SK-N-DZ (cell line): ENCODE measurements around the gene CHST11.

ENCODE experiments used
- DNase-seq: peaks from one replicate; pipeline ENCODE4 v3.0.0-alpha.2; 2015; ENCODE audit warnings: low spot score

The CHST11 gene

DNA sequence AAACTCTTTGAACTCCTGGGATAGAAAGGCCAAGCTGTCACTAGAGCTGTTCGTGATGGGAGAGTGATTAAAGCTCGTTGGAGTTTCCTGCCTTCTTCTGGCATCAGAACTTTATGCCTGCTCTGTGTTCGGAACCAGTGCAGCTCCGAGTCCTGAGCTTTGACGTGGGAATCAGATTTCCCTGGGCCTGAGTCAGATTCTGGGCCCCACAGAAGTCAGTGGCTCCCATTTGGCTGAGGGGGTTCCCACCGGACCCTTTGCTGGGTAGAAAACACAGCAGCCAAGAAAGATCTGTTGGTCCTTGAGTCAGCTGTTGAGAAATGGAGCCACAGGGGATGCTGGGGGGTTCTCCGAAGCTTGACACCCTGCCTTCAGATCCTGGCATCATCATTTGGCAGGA, 238.0 kb downstream of the CHST11 start:
- DNase-seq = no peak

DNA sequence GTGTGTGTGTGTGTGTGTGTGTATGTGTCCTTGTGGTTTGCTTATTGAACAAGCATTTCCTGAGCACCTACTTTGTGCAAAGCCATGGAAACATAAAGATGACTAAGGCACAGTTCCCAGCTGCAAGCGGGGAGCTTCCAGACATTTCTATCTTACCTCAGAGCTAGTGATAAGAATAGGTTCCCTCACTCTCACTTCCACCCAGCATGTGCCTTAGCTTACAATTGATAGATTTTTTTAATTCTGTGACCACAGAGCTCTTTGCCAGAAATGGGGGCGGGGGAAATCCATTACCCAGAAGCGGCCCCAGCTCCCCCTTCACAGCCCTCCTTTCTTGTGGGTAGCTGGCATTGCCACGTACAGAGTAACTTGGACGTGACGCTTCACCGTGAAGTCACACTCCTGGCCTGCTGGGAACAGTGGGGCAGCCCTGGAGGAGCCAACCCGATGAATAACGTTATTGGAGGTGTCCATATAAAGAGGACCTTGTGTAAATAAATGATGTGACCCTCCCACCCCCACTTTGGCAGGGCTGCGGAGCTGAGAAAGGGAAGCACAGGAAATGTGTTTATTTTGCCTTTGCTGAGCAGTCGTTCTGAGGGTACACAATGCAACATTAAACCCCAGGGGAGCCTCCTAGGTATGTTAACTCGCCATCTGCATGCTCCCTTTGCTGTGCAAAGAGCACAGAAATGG, 238.9 kb downstream of the CHST11 start:
- no peak for DNase-seq

DNA sequence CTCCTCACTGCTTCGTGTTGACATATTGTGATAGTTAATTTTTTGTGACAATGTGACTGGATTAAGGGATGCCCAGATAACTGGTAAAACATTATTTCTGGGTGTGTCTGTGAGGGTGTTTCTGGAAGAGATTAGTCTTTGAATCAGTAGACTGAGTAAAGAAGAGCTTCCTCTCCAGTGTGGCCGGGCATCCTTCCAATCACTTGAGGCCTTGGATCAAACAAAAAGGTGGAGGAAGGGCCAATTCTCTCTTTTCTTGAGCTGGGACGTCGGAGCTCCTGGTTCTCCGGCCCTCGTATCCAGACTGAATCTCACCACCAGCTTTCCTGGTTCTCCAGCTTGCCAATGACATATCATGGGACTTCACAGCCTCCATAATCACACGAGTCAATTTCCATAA, 240.4 kb downstream of the CHST11 start:
- no peak for DNase-seq

DNA sequence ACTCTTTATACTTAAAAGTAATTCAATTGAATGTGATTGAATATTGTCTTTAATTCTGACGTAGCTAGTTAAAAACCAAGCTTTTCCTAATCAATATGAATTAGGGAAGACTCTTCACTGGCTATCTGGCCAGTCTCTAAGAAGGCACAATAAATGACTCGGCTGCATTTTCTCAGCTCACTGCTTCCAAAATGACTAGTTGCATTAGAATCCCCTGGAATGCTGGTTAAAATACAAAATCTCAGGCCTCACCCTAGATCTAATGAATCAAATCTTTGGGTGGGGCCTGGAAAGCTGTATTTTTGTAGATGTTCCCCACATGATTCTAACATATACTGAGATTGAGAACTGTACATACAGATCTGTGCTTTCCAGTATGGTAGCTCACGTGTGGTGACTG, 242.1 kb downstream of the CHST11 start:
- no peak for DNase-seq

DNA sequence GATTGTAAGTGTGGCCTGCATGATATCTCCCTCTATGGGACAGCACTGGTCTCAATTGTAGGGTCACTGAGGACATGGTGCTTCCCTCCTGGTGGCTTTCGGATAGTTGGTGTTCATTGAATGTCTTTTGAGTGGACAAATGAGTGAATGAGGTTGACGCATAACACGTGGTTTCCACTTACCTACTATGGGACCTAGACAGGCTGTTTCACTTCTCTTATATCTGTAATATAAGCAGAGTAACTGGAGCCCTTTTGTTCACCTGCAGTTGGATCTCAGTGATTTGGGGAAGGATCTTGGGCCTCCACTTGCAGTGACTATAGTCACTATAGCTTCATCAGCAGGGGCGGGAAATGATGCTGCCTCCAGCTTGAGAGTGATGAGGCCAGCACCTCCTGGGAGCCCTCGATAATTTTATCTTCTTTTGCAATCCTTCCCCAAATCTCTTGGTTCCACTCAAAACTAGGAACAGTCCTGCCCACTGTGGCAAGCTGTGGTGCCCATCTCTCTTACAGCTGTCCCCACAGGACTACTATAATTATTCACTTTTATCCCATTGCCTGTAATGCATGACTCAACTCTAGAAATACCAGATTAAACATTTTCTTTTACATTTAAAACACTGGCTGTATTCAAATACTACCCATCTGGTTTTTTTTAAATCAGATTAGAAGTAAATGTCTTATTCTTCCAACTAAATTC, 242.9 kb downstream of the CHST11 start:
- no peak for DNase-seq

DNA sequence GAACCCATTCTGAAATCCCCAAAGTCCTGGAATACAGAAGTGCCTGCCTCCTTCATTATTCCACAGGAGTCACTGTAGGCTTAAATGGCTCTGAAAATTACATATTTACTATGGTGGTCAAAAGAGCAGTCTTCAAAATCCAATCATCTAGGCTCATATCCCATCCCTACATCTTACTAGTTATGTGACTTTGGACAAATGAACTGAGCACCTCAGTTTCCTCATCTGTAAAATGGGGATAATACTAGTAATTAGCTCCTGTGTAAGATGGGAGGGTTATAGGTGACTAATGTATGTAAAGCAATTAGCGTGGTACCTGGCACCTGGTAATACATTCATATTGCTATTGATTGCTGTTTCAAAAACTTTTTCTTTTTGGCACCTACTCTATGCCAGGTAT, 243.6 kb downstream of the CHST11 start:
- DNase-seq = no peak

DNA sequence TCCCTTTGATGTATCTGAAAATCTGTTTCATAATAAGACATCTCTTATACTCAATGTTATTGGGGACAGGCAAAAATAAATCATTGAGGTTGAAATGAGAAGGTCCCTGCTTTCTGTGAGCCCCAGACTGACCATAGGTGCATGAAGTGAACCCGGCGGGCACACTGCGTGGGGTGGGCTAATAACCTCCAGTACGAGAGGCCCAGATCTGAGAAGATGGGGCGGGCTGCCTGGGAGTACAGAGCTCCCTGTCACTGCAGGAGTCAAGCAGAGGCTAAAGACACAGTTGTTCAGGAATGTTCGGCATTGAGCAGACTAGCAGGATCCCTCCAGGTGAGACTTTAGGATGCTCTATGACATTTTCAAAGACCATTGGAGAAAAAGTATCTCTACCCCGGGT, 244.6 kb downstream of the CHST11 start:
- no peak for DNase-seq

DNA sequence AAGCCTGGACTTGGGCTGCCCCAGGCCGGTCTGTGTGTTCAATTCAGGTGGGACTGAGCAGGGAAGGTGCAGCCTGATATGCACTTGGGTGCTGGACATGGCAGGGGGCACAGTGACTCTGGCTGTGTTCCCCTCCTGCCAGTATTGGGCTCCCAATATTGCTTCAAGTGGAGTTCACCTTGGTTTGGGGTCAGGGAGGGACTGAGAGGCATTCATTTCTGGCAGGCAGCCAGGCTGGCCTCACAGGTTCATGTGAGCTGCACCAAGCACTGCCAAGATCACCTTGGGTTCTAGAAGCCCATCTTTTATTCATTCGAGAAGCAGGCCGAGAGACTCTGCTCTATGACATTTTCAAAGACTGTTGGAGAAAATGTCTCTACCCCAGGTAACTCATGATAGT, 245.0 kb downstream of the CHST11 start:
- no peak for DNase-seq

DNA sequence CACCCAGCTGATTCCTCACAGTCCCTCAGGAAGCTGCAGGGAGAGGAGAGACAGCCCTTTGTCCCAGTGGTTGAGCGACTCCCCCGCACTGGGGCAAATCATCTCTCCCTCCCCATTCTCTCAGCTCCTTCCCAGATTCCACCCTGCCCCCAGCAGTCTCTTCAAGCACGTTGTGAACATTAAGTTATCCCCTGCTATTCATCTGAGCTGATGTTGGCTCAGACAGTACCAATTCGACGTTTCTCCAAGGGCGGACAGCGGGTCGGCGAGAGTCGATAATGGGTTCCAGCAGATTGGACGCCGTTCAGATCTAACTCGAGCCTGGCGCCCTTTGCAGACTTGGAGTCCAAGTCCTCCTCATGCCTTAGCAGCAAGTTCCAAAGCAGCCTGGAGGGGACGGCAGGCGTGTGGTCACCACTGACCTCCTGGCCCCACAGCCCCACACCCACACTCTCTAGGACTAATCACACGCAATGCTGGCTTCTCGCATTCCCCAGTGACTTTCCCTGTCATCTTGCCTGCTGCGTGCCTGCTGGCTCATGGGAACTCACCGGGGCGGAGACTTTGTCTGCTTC, 245.9 kb downstream of the CHST11 start:
- DNase-seq = no peak

DNA sequence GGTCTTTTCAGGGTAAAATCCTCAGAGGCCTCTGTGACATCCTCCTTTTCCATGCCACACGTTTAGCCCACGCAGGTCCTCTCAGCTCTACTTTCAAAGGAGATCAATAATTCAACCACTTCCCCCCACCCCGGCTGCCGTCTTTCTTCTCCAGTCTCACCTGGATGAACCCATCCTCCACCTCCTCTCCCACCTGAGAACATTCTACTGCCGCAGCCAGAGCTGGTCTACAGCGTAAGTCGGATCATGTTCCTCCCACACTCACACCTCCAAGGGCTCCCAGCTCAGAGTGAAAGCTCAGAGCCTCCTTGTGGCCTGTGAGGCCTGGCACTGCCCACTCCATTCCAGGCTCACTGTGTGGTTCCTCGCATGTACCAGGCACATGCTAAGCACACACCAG, 246.6 kb downstream of the CHST11 start:
- no peak for DNase-seq

DNA sequence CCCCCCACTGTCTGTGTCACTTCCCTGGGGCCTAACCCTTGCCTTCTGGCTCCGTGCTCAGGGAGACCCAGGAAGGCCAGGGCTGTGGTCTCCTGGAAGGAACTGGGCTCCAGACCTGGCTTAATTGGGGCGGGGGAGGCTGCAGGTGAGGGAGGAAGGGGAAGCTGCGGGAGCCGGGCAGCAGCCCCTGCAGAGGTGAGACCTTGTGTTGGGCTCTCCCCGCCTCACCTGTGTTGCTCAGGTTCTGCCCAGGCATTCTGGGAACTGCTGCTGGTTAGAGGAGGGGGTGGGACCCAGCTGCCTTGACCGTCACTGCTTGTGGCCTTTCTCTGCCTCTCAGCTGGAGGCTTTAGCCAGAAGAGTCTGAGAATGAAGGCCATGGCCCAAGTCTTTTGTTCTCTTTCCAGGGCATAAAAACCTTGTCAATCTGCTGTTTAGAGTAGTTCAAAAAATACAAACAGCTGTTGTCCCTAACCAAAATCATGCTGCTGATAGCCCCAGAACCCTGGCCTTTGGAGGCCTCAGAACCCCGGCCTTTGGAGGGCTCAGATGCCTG, 247.6 kb downstream of the CHST11 start:
- DNase-seq = no peak

DNA sequence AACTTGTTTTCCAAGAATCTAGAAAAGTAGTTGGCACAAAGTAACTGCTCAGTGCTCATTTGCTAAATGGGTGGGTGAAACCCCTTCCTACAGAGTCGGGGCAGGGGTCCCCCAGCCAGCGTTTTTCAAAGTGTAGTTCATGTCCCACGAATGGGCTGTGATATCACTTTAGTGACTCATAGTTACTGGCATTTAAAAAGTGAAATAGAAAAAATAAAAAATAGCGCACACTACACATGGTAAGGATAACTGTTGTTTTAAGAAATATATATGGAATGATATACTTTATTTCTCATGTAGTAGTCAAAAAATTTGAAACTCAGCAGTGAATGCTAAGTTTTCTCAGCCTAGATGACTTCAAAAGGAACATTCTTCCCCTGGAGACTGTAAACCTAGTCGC, 250.4 kb downstream of the CHST11 start:
- no peak for DNase-seq

DNA sequence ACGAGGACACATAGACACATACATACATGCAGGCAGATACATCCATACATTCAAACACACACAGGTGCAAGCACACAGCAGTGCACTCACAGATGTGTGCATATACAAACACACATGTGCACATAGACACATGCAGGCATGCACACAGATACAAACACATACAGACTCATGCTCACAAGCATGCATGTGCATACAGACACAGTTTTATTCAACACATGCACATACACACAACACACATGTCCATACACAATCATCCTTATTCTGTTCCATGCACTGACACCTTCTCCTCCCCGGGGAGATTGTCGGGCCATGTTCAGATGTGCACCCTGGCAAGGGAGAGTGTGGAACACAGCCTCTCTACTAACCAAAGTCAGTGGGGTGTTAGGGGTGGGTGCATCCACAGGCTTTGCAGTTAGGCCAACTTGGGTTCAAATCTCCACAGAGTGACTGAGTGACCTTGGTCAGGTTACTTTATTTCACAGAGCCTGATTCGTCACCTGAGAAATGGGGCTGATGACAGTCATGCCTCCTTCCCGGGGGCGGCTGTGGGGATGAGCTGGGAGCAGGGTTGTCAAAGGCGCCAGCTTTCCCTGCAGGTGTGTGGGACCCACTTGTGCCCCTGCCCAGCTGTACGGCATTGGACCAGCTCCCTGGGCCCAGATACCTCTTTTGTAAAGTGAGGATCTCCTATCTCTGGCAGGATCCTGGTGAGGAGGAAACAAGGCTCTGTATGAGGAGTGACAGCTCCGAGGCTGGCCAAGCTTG, 251.2 kb downstream of the CHST11 start:
- no peak for DNase-seq

DNA sequence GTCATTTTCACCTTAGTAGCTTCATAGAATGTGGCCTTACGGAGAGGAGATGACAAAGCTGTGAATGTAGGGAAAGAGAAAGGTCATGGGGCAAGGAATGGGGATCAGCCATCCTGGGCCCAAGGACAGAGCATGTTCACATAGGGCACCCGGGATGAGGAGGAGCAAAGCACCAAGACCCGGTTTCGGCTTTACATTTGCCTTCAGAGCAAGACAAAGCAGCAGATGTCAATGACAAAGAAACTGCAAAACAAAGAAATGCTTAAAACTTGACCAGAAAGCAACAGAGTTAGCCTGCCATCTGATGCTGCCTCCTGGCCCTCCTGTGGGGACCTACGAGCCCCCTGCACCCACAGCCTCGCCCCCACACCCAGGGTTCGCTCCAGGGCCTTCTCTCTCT, 252.1 kb downstream of the CHST11 start:
- DNase-seq = no peak

DNA sequence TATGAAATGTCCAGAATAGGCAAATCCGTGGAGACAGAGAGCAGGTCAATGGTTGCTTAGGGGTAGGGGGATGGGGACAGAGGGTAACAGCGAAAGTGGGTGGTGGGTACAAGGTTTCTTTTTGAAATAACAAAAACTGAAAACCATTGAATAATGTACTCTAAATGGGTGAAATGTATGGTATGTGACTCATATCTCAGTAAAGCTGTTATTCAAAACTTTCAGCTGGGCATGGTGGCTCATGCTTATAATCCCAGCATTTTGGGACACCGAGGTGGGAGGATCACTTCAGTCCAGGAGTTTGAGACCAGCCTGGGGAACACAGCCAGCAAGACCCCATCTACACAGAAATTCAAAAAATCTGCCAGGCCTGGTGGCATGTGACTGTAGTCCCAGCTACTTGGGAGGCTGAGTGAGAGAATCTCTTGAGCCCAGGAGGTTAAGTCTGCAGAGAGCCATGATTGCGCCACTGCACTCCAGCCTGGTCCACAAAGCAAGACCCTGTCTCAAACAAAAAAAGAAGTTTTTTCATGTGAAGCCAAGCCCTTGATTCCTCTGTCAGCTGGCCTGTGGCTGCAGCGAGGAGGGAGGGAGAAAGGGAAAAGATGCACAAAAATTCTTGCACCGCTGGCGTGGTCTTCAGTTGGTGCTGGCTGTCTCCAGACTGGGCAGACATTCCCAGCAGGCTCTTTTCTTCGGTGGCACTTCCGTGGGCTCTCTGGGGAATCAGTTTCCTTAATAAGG, 253.1 kb downstream of the CHST11 start:
- DNase-seq = no peak

DNA sequence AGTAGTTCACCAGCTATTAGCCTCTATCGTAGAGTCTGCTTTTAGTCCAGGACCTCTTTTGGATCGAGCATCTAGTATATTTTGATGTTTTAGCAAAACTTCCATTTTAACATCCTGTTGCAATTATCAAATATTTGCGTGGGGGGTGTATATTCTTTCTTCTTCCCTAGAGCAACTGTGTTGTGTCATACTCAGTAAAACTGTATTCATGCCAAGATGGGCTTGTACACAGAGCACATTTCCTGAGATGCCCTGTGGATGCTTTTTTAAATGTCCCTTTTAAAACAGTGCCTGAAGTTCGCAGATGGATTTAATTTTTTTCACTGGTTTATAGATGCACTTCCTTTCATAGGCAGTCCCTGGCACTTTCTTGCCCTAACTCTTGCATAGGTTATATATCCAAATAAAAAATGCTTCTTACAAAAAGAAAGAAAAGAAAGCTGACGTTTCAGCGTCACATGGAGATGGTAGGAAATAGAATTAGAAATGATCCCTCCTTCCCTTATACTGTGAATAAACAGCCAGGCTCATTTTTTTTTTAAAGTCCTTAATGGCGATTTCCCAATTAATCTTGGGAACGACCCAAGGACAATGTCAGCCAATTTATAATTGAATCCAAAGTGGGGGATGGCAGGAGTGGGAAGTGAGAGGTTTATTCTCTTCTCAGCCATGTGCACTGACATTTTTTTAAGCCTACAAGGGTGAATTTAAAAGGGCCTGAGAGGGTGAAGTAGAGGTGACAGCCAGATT, 254.4 kb downstream of the CHST11 start:
- no peak for DNase-seq

DNA sequence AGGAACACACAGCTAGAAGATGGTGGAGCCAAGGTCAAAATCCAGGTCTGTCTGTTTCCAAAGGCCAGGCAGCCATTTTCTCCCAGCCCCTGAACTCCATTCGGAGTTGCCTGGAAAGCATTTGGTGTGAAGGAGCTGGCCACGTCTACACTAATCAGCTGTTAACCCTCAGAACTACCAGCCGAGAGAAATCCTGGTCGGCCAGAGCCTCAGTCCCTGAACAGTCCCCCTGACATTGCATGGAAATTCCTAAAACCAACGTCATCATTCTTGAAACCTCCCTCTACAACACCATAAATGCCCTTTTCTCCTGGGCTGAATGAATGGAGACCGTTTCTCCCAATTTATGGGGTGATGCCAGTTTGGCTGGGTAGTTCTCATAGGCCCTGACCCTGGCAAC, 255.7 kb downstream of the CHST11 start:
- no peak for DNase-seq

DNA sequence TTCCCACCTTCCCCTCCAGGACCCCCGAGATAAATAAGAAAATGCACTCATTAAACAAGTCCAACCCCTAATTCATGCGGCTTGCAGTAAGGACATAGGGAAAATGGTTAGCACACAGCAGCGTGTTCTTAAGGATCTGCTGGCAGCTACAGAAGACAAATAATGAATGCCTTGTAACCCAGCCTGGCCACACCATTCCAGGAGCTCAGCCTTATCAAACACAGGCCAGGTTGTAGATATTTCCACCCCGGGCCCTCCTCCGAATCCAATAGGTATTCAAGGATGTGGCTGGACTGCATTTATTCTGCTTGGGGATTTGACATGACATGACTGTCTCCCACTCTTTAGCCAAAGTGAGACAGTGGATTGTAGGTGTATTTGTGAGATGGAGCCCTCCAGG, 256.2 kb downstream of the CHST11 start:
- no peak for DNase-seq

DNA sequence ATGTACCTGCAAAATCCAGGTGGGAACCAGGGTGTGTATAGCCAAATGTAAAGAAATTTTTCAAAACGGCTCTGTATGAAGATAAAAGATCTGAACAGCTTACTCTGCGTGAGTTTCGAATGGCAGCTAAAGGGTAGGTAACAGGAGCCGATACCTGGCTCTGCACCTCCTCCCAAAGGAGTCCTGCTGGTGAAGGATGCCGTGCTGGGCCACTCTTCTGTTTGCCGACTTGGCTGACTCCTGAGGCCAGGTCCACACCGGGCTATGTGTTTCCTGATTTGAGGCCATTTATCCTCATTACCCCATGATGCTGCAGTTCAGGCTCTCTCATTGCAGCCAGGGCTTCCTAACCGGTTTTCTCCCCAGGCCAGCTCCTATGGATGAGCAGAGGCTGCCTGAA, 256.7 kb downstream of the CHST11 start:
- no peak for DNase-seq

DNA sequence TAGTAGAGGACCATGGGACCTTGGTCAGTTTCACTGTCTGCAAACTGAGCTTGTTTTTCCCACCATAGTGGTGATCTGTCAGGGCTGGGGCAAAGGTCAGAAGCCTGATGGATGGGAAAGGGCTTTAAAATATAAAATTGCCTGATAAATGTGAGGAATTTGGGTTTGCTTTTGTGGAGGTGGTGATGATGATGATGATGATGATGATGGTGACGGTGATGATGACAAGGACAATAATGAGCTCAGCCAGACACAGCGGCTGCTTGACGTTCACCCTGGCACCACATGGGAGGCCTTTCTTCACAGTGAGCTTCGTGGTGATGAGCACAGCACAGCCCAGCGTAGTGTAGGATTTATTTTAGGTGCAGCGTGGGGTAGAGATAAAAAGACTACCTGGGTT, 257.6 kb downstream of the CHST11 start:
- no peak for DNase-seq

DNA sequence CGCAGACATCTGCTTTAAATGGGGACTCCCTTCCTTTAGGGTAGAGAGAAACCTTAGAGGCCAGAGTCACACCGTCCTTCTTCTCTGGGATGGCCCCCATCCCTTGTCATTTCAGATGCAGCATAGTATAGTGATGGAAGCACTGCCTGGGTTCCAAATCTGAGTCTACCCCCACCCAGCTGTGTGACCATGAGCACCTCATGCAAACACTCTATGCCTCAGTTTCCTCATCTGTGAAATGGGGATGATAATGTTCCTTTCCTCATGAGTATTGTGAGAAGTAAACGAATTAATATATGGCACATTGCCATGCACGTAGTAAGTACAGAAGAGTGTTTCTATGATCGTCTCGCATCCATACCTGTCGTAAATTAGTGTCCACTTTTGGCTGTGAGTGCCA, 259.4 kb downstream of the CHST11 start:
- DNase-seq = no peak
